GM18499 (cell line): ENCODE data around the gene BEX2.

ENCODE experiments used
- ATAC-seq: cut with Tn5 transposase; IDR thresholded peaks from one replicate; pipeline ENCODE4 v1.9.1; 2021; ENCODE audit warnings: moderate number of reproducible peaks; ENCODE audit not compliant: insufficient read depth, unreplicated experiment

Gene BEX2

DNA sequence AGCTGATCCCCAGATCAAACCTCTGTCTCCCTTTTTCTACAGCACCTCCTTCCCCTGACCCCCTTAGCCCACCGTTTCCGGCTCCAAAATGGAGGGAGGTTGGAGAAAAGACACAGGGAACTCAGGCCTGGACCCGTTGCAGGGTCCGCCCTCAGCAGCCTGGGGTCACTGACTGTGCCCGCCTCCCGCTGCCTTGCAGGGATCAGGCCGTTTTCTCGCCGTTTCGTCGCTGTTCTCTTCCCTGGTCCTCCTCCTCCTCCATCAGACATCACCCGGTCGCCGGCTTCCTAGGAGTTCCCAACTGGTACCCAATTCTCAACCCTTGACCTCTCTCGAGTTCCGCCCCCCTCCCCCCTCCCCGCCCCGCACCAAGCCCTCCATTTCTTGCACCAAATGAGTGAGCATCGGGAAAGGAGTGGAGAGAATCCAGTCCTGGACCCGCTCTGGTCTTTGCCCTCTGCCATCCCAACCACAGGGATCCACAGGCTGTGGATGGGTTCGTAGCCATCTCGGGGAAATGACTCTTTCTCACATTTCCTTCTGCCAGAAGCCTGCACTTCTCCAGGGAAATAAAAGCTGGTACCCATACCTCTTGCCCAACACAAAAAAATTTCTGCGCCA is 34.7 kb downstream of the BEX2 start:
- no peak for ATAC-seq

DNA sequence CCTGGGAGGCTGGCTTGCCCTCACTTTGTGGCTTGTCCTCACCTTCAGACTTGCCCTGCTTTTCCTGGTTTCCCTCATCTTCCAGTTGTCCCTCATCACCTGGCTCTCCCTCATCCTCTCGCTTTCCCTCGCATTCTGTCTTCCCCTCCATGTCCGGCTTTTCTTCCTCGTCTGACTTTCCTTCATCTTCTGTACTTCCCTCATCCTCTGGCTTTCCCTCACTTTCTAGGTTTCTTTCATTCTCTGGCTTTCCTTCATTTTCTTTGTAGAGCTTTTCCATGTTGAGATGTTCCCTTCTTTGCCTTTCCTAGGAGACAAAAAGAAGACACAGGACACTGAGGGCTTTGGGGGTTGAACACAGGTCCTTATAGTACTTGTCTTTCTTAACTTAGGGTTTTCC is 36.5 kb downstream of the BEX2 start:
- ATAC-seq: no peak
